K562 (cell line): ENCODE measurements around the gene VPS9D1. TPM values are rescaled to one million over a fixed set of nuclear protein-coding genes. Genes with fewer than 3 reads are reported as not detected.
A peak's percentile ranks its signal among the peaks of the same experiment; 100 is the strongest.

Experiments
- ARID1B ChIP-seq: fragments of 450-650 bp; IDR thresholded peaks from 2 replicates; pipeline ENCODE4 v1.6.1; 2016; ENCODE audit warnings: antibody characterized with exemption, mild to moderate bottlenecking, inconsistent platforms
- CTBP1 ChIP-seq: fragments of 450-650 bp; IDR thresholded peaks from 2 replicates; pipeline ENCODE4 v1.6.1; 2016; ENCODE audit warnings: borderline replicate concordance
- CTCF ChIP-seq, 3 experiments: IDR thresholded peaks in 2 of 3; conservative IDR thresholded peaks in 1 of 3; 2 replicates each; pipeline ENCODE4 v1.5.1; 2011 to 2012; ENCODE audit warnings: low read length in 3 of 3, mild to moderate bottlenecking in 3 of 3, control low read depth in 2 of 3, improper control_type of control experiment in 1 of 3, inconsistent platforms in 1 of 3, low read depth in 1 of 3, mixed read lengths in 1 of 3, moderate library complexity in 1 of 3; ENCODE audit not compliant: insufficient read depth in 2 of 3
- HIVEP1 ChIP-seq: fragments of 250-450 bp; sonication (Bioruptor Pico); IDR thresholded peaks from 2 replicates; pipeline ENCODE4 v1.4.0; 2020; ENCODE audit warnings: mild to moderate bottlenecking
- JUND ChIP-seq, 2 experiments: IDR thresholded peaks; 2 replicates in 1 of 2; 3 replicates in 1 of 2; pipeline ENCODE4 v1.6.1; 2011; ENCODE audit warnings: borderline replicate concordance in 2 of 2, low read depth in 2 of 2, low read length in 2 of 2, improper control_type of control experiment in 1 of 2, missing biosample characterization in 1 of 2, missing genetic modification characterization in 1 of 2, missing genetic modification reagents in 1 of 2
- L3MBTL2 ChIP-seq: fragments of 450-650 bp; IDR thresholded peaks from 2 replicates; pipeline ENCODE4 v1.6.1; 2016; ENCODE audit warnings: mild to moderate bottlenecking, moderate library complexity
- MXI1 ChIP-seq: IDR thresholded peaks from 2 replicates; pipeline ENCODE4 v1.6.1; 2011; ENCODE audit warnings: low read depth, mild to moderate bottlenecking, improper control_type of control experiment, low read length
- RB1 ChIP-seq: fragments of 450-650 bp; IDR thresholded peaks from 2 replicates; pipeline ENCODE4 v1.6.1; 2017; ENCODE audit warnings: low read depth, mild to moderate bottlenecking
- RHOXF2B ChIP-seq: fragments of 250-450 bp; sonication (Bioruptor Pico); conservative IDR thresholded peaks from 2 replicates; pipeline ENCODE4 v1.5.1; 2021
- RREB1 ChIP-seq: fragments of 250-450 bp; sonication (Bioruptor Pico); IDR thresholded peaks from 2 replicates; pipeline ENCODE4 v1.4.0; 2020
- SP1 ChIP-seq: sonication (generic); formaldehyde crosslinking; IDR thresholded peaks from 2 replicates; pipeline ENCODE4 v1.8.1; 2022; ENCODE audit warnings: mild to moderate bottlenecking, missing genetic modification reagents
- STAT6 ChIP-seq: sonication (generic); formaldehyde crosslinking; IDR thresholded peaks from 2 replicates; pipeline ENCODE4 v1.8.1; 2023; ENCODE audit warnings: mild to moderate bottlenecking, missing genetic modification reagents
- ZBTB33 ChIP-seq: sonication (generic); formaldehyde crosslinking; IDR thresholded peaks from 2 replicates; pipeline ENCODE4 v1.8.1; 2023; ENCODE audit warnings: mild to moderate bottlenecking, missing genetic modification reagents
- polyA plus RNA-seq, 8 experiments: library from polyadenylated mRNA; depleted of rRNA in 4 of 8; stranded (reverse) in 5 of 8; unstranded in 3 of 8; fragments of >200 nt; fragmentation: Nextera tagmentation in 2 of 8; fragmentation: Illumina TruSeq in 1 of 8; extraction: Ambion mirVana in 2 of 8; extraction: Trizol in 1 of 8; gene quantifications; 2 replicates each; pipeline versions ENCODE4 v1.2.1 to v1.2.3, GENCODE V29; 2011 to 2014; ENCODE audit warnings: inconsistent platforms in 1 of 8, missing spikeins in 1 of 8
- total RNA-seq, 7 experiments: library from RNA; depleted of rRNA in 6 of 7; stranded (reverse); fragments of >200 nt in 6 of 7; fragmentation: Illumina TruSeq in 2 of 7; extraction: Trizol in 2 of 7; gene quantifications; 2 replicates each; pipeline versions ENCODE4 v1.2.1 to v1.2.3, GENCODE V29; 2011 to 2021; ENCODE audit warnings: low replicate concordance in 1 of 7

The VPS9D1 gene
- total and polyA plus RNA-seq, 9 of the 15 experiments (the other 6 are each of a cell fraction or from before 2014, with no cell fraction given), result 0.33 to 3.1 (median 1.1) TPM

- TF ChIP-seq RHOXF2B (CRISPR knock-in tag) (no peak), MXI1 (peak; percentile 98), HIVEP1 (no peak), CTCF (IDR thresholded peaks at IDR 0.05 in 2 of 3, conservative IDR thresholded peaks at IDR 0.05 in 1 of 3; ENCODE audit: insufficient read depth in 2 of 3, low read depth in 1 of 3, low read length in 3 of 3) (peak; percentile 86 to 96 (median 88)), CTBP1 (peak; percentile 68), ZBTB33 (CRISPR knock-in tag) (peak; percentile 53; the same call in 1 of the 2 replicates), JUND (IDR thresholded peaks at IDR 0.05; ENCODE audit: borderline replicate concordance, low read depth, low read length) (peak; percentile 99), JUND (tag; IDR thresholded peaks at IDR 0.05; ENCODE audit: borderline replicate concordance, low read depth, low read length) (peak; percentile 96), RB1 (peak; percentile 93), L3MBTL2 (peak; percentile 53), ARID1B (peak; percentile 59; the same call in 1 of the 2 replicates), RREB1 (CRISPR knock-in tag) (no peak), STAT6 (CRISPR knock-in tag) (0 out of 2 replicates have a peak, but pooled peaks have one; percentile 37), SP1 (CRISPR knock-in tag) (peak; percentile 84)
These were observed 20.5 kb downstream of the VPS9D1 start (continued) for GRCh38 chr16:89700100-89700648.
